HEK293 (cell line): ENCODE data around the gene ALMS1.
"Not testable (repeated sequence)": the region's sequence is repeated elsewhere in the genome, so short reads cannot be mapped to it uniquely, and the experiment has no call there.

ENCODE experiments used
- CTCF ChIA-PET: fragments of 350-600 bp; formaldehyde crosslinking; extraction: SDS; loops from one replicate; lab custom pipeline; 2021; ENCODE audit warnings: antibody characterized with exemption; lab: Yijun Ruan, JAX
- POLR2A ChIA-PET: fragments of 300-600 bp; formaldehyde crosslinking; extraction: SDS; loops from one replicate; lab custom pipeline; 2020; ENCODE audit warnings: antibody characterized with exemption, inconsistent platforms; lab: Yijun Ruan, JAX
- H3K27ac ChIP-seq: fragments of 200-500 bp; sonication (Bioruptor generic); 2 replicates; pipeline ENCODE4 v1.5.1; 2014; ENCODE audit warnings: low read depth, low read length, control low read depth, inconsistent platforms; ENCODE audit errors: extremely low read depth
- H3K36me3 ChIP-seq, 2 experiments: fragments of 200-500 bp in 1 of 2; sonication (Bioruptor generic) in 1 of 2; 1 replicate in 1 of 2; 2 replicates in 1 of 2; pipeline ENCODE4 v1.5.1; 2014 to 2017; ENCODE audit warnings: inconsistent platforms in 2 of 2, low read length in 2 of 2; ENCODE audit not compliant: control insufficient read depth in 2 of 2, insufficient read depth in 1 of 2
- H3K4me1 ChIP-seq: fragments of 200-500 bp; sonication (Bioruptor generic); 2 replicates; pipeline ENCODE4 v1.5.1; 2014; ENCODE audit warnings: mild to moderate bottlenecking, low read length, inconsistent platforms; ENCODE audit not compliant: control insufficient read depth, insufficient read depth
- H3K4me3 ChIP-seq: 2 replicates; pipeline ENCODE4 v1.5.1; 2011; ENCODE audit warnings: low read depth, mild to moderate bottlenecking, control low read depth, low read length, moderate library complexity
- H3K9me3 ChIP-seq: fragments of 200-500 bp; sonication (Bioruptor generic); 2 replicates; pipeline ENCODE4 v1.5.1; 2014; ENCODE audit warnings: low read depth, low read length, inconsistent platforms; ENCODE audit not compliant: control insufficient read depth, insufficient read depth
- SCRT2 ChIP-seq: fragments of 450-650 bp; formaldehyde crosslinking; IDR thresholded peaks from 2 replicates; pipeline ENCODE4 v1.5.1; 2016; ENCODE audit warnings: missing biosample characterization, missing genetic modification characterization
- SETDB1 ChIP-seq: IDR thresholded peaks from one replicate; pipeline ENCODE4 v1.6.1; 2017; ENCODE audit warnings: mild to moderate bottlenecking, low read length, moderate library complexity, mixed read lengths; ENCODE audit not compliant: insufficient read length
- ZNF248 ChIP-seq: fragments of 450-650 bp; formaldehyde crosslinking; IDR thresholded peaks from 2 replicates; pipeline ENCODE4 v1.5.1; 2017; ENCODE audit warnings: missing biosample characterization, missing genetic modification characterization
- ZNF585B ChIP-seq: fragments of 450-650 bp; formaldehyde crosslinking; IDR thresholded peaks from 2 replicates; pipeline ENCODE4 v1.5.1; 2016; ENCODE audit warnings: missing biosample characterization, missing genetic modification characterization

ALMS1 gene

GRCh38 chr2:73619925-73620324 is 234.3 kb downstream of the ALMS1 start:
- H3K27ac ChIP-seq, H3K36me3 ChIP-seq, H3K4me3 ChIP-seq, POLR2A ChIA-PET, H3K9me3 ChIP-seq, H3K4me1 ChIP-seq: not testable (repeated sequence)
- CTCF ChIA-PET: interaction anchor here (1.0 kb wide), 1 partner anchor 49 kb away, joined by 3 read pairs; no protein-coding TSS in a partner anchor

DNA sequence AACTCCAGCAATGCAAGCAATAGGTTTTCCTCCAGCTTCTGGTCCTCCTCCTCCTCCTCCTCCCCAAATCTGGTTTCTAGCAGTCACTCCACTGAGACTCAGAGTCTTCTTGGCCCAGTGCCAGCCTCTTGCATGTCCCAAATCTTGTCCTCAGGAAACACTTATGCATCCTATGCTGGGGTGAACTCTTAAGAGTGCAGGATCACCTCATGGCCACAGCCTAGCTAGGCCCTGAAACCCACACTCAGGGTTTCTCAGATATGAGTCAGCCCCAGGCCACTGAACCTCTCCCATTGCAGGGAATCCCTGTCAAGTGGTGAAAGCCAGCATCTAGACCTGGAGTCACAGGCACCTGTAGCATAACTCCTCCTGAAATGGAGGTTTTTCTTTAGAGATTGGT is 238.4 kb downstream of the ALMS1 start:
- peak; percentile 68; the same call in 1 of the 2 replicates for TF ChIP-seq SCRT2 (tag by site-specific recombination)
- CTCF ChIA-PET, H3K4me1 ChIP-seq, H3K36me3 ChIP-seq, H3K27ac ChIP-seq, POLR2A ChIA-PET, H3K9me3 ChIP-seq, H3K4me3 ChIP-seq: not testable (repeated sequence)

- H3K4me1 ChIP-seq, H3K4me3 ChIP-seq, H3K27ac ChIP-seq, H3K9me3 ChIP-seq, POLR2A ChIA-PET, CTCF ChIA-PET, H3K36me3 ChIP-seq: not testable (repeated sequence)
Measured at GRCh38 chr2:73624625-73625024, 239.0 kb downstream of the ALMS1 start.

- CTCF ChIA-PET: interaction anchor here (0.6 kb wide), 1 partner anchor 12 kb away, joined by 3 read pairs; no protein-coding TSS in a partner anchor
- H3K27ac ChIP-seq, H3K4me1 ChIP-seq, H3K9me3 ChIP-seq, POLR2A ChIA-PET, H3K4me3 ChIP-seq, H3K36me3 ChIP-seq: not testable (repeated sequence)
Measured at GRCh38 chr2:73626237-73626636, 240.6 kb downstream of the ALMS1 start.

- CTCF ChIA-PET, POLR2A ChIA-PET: not testable (repeated sequence)
Measured at GRCh38 chr2:73628493-73628892, 242.9 kb downstream of the ALMS1 start.

DNA sequence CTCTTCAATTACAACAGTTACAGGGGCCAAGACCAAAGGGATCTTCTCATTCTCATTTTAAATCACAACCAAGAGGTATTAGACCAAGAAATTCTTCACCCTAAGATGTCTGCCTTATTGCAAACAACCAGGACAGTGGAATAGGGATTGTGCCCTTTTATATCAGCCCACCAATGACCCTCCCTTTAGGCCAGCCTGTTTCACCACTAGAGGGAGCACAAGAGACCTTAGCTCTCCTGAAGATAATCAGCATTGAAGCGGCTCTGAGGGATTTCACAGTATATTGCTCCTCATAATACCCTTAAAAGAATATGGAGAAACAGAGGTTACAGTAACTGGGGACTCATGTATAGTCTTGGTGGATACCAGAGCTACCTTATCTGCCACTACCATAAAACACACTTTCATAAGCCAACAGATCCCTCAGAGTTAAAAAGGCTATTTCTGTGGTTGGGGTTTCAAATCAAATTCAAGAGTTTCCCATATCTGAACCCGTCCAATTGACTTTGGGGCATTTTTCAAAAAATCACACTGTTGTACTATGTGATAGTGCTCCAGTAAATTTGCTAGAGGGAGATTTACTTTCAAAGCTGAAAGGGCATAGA is 245.1 kb downstream of the ALMS1 start:
- not testable (repeated sequence) for H3K4me1 ChIP-seq, H3K27ac ChIP-seq, H3K36me3 ChIP-seq, H3K4me3 ChIP-seq, H3K9me3 ChIP-seq
- ChIA-PET POLR2A (interaction anchor here (0.6 kb wide), 1 partner anchor 10 kb away, joined by 3 read pairs; no protein-coding TSS in a partner anchor), CTCF (interaction anchor here (0.6 to 1.1 kb wide), 6 partner anchors 14 to 588 kb away, joined by 3 to 5 read pairs (median 3); no protein-coding TSS in a partner anchor)

More at GRCh38 chr2:73628493-73628892, 242.9 kb downstream of the ALMS1 start:
- H3K4me1 ChIP-seq, H3K4me3 ChIP-seq, H3K9me3 ChIP-seq, H3K27ac ChIP-seq, H3K36me3 ChIP-seq: not testable (repeated sequence)

- H3K4me3 ChIP-seq, CTCF ChIA-PET, H3K36me3 ChIP-seq, H3K9me3 ChIP-seq, H3K4me1 ChIP-seq, H3K27ac ChIP-seq, POLR2A ChIA-PET: not testable (repeated sequence)
Measured at GRCh38 chr2:73636977-73637376, 251.3 kb downstream of the ALMS1 start.

DNA sequence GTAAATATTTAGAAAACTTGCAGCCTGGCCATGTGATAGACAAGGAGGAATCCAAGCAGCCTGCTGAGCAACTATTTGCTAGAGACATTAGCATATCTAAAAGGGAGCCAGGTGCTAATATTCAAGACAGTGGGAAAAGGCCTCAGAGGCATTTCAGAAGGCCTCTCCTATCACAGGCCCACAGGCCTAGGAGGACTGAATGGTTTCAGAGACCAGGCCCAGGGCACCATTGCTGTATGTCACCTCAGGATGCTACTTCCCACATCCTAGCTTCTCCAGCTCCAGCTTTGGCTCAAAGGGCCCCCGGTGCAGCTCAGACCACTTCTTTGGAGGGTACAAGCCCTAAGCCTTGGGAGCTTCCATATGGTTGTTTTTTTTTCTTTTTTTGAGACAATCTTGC is 252.8 kb downstream of the ALMS1 start:
- POLR2A ChIA-PET: no interaction called here
- CTCF ChIA-PET: no interaction called here
- H3K27ac ChIP-seq: no peak overlapping the region
- no peaks in the 10 kb centered on the region for H3K36me3 ChIP-seq
- no peaks in the 10 kb centered on the region for H3K9me3 ChIP-seq
- no peaks in the 10 kb centered on the region for H3K4me1 ChIP-seq
- TF ChIP-seq SETDB1: peak; percentile 34
- TF ChIP-seq ZNF248 (tag by site-specific recombination): no peak
- TF ChIP-seq ZNF585B (tag by site-specific recombination): peak; percentile 93
- no peak overlapping the region for H3K4me3 ChIP-seq
